GM18499 (cell line): Measurements from ENCODE around the gene ENDOV.

Source experiments
- ATAC-seq: cut with Tn5 transposase; IDR thresholded peaks from one replicate; pipeline ENCODE4 v1.9.1; 2021; ENCODE audit warnings: moderate number of reproducible peaks; ENCODE audit not compliant: insufficient read depth, unreplicated experiment

Gene ENDOV

DNA sequence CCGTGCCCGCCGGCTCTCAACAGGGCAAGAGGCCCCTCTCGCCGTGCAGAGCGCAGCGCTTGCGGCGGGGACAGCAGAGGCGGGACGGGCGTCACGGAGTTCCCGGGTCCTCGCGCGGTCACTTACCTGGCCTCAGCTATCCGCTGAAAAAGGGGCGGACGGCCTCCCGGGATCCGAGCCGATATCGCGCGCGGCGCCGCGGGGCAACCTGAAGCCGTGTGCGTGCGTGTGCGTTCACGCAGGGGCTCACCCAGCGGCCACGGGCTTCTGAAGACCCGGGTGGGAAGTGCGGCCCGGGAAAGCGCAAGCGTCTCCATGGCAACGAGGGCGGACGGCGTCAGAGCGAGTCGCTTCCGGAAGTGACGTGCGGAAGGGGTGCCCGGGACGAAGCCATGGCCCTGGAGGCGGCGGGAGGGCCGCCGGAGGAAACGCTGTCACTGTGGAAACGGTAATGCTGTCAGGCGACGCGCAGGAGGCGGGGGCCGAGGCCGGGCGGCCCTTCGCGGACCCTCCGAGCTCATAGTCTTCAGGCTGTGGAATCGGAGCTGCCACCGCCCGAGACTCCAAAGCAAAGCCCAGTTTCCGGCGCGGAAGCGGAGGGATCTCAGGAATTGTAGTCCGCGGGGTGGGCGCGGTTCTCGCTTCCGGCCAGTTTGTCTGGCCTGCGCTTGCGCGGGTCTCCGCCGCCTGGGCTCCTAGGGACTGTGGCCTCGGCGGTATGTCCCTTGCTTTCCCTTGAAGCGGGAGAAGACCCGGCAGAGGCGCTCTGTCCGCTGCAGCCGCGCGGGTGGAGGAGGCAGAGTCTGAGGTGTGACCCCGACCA lies at the start of gene ENDOV:
ENDOV (plus strand) TSS at position 365 of the 823 bp plus-strand sequence; CDS start at position 393, 28 bp downstream.
- ATAC-seq, result no peak

DNA sequence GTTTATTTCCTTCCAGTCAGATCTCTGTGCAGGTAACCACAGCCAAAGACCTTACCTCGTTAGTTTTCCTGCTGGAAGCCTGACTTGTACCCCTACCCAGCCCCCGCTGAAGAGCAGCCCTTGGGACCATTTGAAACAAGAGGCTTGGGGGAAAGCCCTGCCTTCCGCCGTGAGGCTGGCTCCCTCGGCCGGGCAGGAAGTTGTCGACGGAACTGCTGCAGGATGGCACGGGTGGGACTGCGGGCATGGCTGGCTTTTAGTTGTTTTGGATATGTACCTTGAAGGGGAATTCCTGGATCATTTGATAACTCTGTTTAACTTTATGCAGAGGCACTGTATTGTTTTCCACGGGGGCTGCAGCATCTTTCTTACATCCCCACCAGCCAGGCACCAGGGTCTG lies 49.0 kb upstream of the ENDOV start:
- no peak for ATAC-seq

DNA sequence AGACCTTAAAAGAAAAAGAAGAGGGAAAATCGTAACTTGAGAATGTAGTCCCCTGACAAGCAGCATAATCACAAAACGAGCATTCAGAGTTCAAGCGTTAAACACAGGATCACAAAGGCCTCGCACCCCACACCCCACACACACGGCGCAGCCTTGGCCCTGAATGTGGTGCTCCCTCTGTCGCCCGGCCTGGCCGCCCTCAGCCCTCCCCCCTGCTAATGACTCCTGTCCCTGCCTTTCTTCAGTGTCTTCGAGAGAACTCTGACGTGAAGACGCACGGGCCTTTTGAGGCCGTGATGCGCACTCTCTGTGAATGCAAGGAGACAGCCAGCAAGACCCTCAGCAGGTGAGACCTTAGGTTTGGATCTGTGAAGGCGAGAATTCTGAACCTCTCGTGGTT lies 47.5 kb upstream of the ENDOV start:
- ATAC-seq, result no peak

DNA sequence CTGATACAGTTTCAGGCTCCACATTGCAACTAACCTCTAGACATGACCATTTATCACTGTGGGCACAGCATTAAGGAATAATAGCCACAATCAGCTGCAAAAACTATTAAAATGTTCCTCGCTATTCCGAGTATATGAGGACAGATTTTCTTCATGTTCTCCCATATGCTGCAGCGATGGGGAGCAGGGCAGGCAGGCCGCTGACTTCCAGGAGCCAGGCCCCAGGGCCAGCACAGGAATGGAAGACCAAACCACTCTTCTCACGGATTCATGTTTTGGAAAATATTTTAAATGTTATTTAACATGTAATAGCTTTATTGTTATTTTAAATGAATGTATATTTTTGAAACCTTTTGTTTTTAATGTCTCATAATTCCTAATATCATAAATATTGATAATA lies 43.8 kb upstream of the ENDOV start:
- no peak for ATAC-seq

DNA sequence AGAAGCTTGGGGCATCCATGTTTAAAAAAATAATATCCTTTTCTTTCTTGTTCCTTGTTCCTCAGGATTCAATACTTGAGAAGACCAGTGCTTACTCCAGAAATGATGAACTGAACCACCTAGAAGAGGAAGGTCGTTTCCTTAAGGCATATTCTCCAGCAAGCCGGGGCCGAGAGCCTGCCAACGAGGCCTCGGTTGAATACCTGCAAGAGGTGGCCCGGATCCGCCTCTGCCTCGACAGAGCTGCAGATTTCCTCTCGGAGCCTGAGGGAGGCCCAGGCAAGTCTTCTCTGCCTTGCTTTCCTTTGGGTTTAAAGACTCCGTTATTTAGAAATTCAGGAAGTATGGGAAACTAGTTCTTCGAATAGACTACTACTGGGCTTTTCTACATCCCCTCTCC lies 42.5 kb upstream of the ENDOV start:
- ATAC-seq, result no peak

DNA sequence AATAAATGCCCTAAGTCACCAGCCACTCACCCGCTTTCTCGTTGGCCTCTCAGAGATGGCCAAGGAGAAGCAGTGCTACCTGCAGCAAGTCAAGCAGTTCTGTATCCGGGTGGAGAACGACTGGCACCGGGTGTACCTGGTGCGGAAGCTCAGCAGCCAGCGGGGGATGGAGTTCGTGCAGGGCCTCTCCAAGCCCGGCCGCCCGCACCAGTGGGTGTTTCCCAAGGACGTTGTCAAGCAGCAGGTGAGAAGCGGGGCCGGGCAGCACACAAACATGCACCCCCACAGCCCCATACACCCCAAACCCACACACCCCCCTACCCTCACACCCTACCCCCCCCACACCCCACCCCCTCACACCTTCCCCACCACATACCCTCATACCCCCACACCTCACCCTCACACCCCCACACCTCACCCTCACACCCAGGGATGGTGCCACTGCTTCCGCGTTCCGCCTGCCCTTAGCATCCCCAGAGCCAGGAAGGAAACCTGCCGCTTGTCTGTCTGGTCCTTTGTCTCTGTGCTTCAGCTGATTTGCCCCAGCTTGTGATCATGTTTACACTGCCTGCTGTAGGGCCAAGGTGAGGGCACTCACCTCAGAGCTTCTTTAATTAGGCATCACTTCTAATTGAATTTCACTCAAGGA lies 41.9 kb upstream of the ENDOV start:
- no peak for ATAC-seq

DNA sequence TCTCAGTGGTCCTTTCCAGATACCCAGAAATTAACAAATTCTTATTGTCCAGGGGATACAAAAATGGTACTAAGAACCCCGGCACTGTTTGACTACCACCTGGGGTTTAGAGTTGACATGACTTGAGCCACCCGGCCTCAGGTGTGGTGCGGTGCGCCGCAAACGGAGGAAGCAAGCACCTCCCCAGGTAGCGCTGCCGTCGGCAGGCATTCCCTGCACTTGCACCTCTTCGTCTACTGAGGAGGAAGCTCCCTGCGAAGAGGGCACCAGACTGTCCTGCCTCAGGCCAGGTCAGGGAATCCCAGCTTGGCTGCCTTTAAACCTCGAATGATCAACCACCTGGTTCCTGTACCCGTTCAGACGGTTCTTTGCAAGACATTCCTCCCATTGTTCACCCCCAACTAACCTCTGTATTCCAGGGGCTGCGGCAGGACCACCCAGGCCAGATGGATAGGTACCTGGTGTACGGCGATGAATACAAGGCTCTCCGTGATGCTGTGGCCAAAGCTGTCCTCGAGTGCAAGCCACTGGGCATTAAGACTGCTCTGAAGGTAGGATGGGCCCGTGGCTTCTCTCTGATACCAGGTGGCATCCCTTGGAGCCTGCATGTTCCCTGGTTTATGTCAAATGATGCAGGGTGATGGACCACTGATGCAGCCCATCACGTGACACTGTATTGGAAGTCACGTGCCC lies 40.8 kb upstream of the ENDOV start:
- no peak for ATAC-seq

DNA sequence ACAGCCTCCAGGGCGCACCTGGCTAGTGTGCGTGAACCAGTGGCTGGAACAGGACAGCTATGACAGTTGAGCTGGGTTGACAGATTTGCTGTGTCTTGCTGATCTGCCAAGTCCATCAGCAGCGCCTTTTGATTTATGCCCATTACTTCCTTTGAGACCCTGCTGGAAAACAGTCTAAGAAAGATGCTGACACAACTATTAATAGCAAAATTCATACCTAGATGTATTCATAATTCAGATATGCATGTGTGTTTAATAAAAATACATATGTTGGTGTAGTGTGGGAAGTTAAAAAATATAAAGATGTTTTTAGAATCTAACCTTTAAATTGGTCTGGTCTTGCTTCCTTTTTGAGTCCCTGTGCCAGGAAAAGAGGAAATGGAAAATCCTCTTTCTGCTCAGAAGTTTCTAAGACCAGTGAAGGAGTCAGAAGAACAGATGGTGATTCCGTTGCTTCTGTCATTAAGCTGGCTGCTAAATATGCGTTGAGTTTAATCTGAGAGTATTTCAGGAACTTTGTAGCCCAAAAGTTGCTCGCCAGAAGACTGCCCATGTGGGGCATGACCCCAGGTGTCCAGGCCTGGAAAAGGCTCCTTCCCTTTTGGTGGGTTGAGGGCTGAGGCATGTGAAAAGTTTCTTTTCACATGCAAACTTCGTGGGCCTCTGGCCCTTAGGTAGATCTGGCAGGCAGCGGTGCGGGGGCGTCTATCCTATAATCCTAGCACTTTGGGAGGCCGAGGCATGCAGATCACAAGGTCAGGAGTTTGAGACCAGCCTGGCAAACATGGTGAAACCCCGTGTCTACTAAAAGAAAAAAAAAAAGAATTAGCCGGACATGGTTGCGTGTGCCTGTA lies 40.0 kb upstream of the ENDOV start:
- no peak for ATAC-seq

DNA sequence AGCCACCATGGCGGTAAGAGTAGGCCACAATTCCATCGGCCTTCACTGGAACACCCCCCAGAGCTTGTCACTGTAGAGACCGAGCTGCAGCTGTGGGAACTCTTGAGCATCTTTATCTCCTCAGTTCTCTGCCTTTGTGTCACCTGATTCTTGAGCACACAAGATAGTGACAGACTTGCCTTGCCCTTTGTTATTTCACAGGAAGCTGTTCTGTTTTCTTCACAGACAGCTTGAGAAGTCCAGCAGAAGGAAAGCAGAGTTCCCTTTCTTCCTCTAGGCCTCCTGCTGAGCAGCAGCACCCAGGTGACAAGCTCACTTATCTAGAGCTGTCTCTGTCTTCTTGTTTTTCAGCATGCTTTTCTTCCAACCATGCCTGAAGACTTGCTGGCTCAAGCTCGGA lies 38.4 kb upstream of the ENDOV start:
- ATAC-seq, result no peak

DNA sequence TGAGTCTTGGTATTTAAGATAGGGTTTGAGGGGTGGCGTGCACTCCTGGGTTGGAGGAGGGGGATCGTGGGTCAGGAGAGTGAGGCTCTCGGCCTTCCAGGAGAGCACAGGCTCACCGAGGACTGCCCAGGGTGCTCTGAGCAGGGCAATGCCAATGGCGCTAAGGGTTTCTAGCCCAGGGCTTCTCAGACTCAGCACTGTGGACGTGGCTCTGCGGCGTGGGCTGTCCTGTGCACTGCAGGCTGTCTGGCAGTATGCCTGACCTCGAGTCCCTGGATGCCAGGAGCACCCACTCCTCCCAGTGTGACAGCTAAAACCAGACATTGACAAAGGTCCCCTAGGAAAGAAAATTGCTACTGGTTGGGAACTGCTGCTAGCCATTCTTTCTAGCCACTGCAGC lies 37.2 kb upstream of the ENDOV start:
- no peak for ATAC-seq

DNA sequence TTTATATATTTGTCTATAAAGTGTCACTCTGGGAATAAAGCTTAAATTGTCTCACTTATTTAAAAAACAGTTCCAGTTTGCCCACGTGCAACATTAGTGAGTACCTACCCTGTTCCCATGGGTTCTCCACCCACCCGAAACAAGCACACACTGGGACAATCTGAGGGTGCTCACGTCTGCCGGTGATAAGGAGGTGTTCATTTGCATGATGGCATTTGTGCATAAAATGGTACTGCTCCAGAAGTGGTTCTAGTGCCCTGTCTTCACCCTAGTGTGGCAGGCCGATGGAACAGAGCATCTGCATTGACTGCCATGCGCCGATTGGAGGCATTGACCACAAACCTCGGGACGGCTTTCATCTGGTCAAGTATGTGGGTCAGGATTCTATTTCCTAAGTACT lies 35.6 kb upstream of the ENDOV start:
- no peak for ATAC-seq

DNA sequence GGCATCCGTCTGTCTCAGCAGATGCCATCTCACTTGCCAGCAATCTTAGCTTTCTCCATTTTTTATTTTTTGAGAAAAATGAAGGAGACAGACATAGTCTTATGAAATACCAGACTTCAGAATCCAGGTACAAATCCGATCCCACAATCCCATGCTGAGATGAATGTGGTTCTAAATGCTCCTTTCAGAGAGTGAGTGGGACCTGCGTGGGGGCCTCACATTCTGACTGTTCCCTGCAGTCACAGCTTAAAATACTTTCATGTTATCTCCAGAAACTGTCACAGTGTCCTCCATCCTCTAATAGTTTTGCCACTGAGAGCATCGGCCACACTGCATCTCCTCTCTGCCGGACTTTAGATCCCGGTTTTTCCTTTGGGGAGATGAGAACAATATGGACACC lies 34.9 kb upstream of the ENDOV start:
- ATAC-seq, result no peak

DNA sequence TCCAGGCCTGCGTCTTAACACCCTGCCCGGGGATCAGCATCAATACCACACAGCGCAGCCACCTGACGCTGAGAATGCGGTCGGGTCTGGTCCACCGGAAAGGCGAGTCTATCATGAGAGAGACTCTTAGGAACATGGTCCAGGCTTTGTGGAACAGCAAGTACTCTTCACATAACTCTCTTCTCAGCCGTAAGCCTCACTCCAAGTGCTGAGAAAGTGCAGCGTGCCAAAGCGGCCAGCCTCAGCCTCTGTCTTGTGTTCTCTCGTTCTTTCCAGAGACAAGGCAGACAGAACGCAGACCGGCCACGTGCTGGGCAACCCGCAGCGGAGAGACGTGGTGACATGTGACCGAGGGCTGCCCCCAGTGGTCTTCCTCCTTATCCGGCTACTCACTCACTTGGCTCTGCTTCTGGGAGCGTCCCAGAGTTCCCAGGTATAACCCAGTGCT lies 34.4 kb upstream of the ENDOV start:
- ATAC-seq, result no peak

DNA sequence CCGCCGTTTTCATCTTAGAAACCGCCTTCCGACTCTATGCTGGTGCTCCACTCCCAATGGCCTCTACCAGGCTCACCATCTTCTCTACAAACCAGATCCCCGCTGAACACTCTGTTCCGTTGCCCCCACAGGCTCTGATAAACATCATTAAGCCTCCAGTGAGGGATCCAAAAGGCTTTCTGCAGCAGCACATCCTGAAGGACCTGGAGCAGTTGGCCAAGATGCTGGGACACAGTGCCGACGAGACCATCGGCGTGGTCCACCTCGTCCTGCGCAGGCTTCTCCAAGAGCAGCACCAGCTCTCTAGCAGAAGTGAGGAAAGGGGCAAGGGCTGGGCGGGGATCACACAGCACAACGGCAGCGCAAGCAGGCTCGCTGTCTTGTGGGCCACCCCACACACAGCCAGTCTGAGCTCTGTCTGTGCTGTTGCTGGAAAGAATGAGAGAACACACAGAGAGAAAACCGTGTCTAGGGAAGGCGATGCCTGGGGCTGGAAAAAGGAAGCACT lies 33.5 kb upstream of the ENDOV start:
- no peak for ATAC-seq

DNA sequence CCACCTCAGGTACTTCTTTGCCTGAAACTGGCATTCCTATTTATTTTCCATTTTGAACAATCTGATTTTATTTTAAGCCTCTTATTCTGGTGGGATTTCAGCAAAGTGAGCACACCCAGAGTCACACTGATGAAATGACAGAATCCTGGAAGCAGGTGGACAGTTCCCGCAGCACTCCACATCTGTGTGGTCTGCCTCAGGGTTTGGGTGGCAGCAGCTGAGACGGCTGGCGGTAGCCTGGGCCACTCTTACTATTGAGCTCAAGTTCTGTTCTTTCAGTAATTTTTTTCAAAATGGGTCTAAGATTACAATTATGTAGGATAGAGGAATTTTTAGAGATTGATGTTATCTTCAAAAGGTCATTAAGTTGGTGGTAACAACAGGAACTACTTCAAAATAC lies 32.5 kb upstream of the ENDOV start:
- no peak for ATAC-seq

DNA sequence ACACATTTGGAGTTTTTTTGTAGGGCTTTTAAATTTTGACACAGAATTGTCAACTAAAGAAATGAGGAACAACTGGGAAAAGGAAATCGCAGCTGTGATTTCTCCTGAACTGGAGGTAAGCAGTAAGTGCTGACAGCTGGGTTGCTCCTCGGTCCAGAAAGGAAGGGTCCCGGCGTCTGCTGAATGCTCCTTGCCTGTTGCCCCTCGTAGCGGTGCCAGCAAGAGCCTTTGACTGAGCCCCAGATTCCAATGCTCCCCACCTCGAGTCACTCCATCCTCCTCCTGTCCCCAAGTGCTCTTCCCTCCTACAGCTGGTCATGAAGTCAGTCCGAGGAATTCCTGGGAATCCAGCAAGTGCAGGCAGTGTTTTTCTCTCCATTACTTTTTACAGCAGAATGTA lies 32.0 kb upstream of the ENDOV start:
- ATAC-seq, result no peak

DNA sequence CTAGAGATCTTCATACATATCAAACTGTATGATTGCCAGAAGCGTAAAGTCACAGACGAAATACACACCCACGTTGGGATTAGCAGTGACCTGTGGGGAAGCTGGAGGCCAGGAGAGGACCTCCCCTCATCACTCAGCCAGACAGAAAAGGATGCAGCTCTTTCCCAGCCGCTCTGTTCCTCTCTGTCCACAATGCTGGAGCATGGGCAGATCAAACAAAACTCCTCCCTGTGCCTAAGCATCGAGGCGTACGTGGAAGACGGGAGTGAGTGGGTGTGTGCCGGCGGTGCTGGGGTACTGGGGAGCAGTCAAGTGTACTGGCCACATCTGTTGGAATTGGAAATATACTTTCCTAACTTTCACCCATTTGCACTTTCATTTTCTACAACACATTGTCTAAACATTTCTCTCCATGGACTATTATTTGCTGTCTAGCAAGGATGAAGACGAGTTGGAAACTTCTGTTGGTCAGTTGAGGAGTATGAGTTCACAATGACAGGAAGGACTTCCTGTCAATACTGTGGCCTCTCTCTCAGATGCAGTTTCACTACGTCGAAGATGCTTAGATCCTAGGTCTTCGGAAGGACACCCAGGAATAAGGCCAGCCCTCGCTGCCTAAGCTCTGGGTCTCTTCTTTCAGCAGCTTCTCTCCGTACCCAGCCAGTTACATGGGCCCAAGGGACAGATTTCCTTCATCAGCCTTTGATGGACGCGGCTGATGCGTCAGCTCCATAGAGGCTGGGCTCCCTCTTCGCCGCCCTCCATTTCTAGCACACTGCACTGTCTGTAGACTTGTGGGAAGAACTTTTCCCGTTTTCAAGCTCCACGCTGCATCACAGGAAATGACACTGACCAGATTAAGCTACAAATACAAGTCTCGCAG lies 30.6 kb upstream of the ENDOV start:
- ATAC-seq, result no peak

DNA sequence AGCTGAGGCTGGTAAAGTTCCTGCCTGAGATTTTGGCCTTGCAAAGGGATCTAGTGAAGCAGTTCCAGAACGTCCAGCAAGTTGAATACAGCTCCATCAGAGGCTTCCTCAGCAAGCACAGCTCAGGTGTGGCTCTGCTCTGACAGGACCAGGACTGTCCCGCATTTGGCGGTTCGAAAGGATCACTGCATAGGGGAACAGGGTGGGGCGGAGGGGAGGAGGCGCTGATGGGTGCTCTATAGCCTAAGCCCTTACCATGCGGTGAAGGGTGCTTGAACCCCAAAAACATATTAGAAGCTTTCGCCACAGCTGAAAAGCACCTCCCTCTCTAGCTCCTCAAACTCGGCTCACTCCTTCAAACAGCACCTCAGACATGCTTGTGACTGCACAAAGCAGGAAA lies 29.9 kb upstream of the ENDOV start:
- ATAC-seq, result no peak

DNA sequence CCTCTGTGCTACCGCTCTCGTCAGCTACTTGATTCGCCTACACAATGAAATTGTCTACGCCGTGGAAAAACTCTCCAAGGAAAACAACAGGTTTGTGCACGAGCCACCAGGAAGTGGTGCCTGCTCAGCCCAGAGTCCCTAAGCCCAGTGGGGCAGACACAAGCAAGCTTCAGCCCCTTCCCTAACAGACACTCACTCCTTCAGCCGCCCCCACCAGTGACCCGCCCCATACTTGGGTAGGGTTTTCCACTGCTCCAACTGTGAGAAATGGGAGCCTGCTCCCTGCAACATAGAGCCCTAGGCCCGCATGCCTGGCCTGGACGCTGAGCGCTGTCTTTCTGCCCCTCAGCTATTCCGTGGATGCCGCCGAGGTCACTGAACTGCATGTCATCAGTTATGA lies 28.6 kb upstream of the ENDOV start:
- ATAC-seq, result no peak
